HG03064 (cell line): ENCODE data around the gene PGPEP1.
"Not testable (repeated sequence)": the region's sequence is repeated elsewhere in the genome, so short reads cannot be mapped to it uniquely, and the experiment has no call there.

Experiments used
- ATAC-seq: cut with Tn5 transposase; IDR thresholded peaks from one replicate; pipeline ENCODE4 v1.9.1; 2021; ENCODE audit warnings: low read depth; ENCODE audit not compliant: unreplicated experiment

PGPEP1 gene

DNA sequence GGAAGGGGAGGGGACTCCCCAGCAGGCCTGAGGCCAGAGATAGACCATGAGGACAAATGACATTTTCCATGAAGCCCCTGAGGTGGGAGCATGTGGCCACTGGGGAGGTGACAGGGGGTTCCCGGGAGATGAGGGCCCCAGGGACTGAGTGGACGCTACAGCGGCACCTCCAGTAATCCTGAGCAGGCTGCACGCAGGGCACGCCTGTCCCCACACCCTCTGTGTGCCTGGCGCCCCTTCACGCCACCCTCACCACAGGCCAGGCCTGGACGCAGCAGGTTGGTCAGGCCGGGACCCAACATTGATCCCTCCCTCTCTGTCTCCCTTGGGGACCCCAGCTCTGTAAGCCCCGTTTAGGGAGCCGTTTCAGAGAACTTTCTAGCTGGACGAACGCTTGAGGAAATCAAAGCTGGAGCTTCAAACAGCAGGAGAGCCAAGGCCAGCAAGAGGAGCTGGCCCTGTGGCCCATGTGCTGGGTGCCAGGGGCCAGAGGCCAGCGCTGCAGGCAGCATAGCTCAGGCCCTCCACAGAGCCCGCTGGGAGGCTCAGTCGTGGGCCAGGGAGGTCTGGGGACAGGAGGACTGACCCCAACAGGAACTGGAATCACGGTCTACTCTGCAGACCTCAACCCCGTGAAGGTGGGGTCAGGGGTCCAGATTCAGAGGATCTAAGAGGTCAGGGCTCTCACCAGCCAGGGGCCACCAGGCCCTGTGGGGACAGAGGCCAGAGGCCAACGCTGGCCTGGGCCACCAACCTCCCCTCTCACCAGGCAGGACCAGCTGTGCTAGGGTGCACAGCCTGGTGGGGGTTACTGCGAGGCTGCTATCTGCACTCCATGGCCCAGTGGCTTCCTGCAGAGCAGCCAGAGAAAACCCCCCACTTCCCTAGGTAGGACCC is 32.1 kb upstream of the PGPEP1 start:
- no peak for ATAC-seq

GRCh38 chr19:18308948-18309325 is 31.5 kb upstream of the PGPEP1 start:
- ATAC-seq: no peak

GRCh38 chr19:18309525-18310064 is 30.8 kb upstream of the PGPEP1 start:
- ATAC-seq: no peak

DNA sequence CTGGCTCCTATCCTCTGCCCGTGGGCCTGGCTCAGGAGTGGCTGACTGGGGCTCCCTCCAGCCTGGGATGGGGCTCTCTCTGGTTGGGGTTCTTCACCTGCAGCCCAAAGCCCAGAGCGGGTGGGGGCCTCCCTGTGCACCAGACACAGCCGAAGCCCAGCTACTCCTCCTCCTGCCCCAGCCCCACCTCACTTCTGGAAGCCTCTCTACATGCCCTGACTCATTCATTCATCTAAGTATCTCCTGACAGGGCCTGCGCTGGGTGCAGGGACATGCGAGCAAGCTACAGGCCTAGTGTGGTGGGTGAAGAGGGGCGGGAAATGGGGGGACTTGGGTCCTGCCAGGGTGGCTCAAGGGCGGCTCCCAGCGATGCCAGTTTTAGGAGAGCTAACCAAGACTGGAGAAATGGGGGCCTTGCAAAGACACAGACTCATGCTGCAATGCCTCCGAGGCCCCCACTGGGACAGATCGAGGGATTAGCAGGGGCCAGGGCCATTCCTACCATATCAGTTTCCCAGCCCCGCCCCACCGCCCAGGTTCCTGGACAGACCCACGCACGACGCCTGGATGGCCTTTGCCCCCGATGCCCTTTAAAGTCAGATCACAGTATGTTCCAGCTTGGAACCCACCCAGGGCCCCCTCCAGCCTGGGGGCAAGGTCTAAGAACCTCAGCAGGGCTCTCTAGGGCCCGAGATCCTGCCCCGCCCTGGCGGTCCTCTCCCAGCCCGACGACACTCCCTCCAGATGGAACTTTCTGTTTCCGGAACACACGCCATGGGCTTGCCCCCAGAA is 30.1 kb upstream of the PGPEP1 start:
- no peak for ATAC-seq

DNA sequence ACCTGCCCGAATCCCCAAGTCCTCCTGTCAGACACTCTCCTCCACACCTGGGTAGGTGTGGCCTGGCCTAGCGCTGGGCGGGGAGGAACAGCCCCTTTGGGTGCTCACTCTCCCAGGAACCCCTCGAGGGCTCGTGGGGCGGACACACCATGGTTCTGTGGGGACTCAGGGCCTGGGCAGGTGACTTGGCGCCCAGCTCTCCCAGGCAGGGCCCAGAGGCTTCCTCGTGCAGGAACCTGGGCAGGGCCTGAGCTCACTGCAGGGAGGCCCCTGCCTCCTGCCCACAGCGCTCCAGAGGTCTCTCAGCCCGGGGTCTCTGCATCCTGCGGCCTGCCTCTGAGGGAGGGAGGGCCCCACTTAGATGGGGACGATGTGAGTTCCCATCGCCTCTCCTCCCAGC is 29.4 kb upstream of the PGPEP1 start:
- ATAC-seq: no peak

DNA sequence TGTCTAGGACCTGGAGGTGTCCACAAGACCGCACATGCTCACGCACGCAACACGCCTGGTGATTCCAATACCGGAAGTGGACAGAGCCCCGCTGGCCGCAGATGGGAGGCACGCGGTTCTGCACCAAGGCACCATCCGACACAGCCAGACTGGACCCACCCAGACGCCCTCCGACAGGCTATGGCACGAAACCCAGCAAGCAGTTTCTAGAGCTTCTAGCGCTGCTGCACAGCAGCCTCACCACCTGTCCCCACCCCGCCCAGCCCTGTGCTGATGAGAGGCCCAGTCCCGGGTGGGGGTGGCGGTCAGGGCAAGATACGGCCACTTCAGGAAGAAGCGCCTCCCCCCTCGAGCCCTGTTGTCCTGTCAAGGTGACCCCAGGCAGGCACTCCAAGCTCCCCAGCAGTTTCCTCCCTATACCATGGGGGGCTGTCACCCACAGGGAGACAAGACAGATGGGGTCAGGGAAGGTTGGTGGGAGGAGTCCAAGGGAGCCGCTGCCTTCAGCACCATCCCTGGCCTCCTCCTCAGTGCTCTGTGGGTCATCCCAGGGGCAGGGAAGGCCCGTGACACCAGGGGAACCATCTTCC is 28.8 kb upstream of the PGPEP1 start:
- no peak for ATAC-seq

- ATAC-seq: no peak
Measured at GRCh38 chr19:18312092-18312534, 28.3 kb upstream of the PGPEP1 start.

GRCh38 chr19:18313398-18313797 is 27.0 kb upstream of the PGPEP1 start:
- no peak for ATAC-seq

- no peak for ATAC-seq
Measured at GRCh38 chr19:18317961-18318800, 22.2 kb upstream of the PGPEP1 start.

- no peak for ATAC-seq
Measured at GRCh38 chr19:18319591-18320135, 20.7 kb upstream of the PGPEP1 start.

- ATAC-seq: no peak
Measured at GRCh38 chr19:18320865-18321733, 19.3 kb upstream of the PGPEP1 start.

- ATAC-seq: no peak
Measured at GRCh38 chr19:18321734-18322102, 18.7 kb upstream of the PGPEP1 start.

DNA sequence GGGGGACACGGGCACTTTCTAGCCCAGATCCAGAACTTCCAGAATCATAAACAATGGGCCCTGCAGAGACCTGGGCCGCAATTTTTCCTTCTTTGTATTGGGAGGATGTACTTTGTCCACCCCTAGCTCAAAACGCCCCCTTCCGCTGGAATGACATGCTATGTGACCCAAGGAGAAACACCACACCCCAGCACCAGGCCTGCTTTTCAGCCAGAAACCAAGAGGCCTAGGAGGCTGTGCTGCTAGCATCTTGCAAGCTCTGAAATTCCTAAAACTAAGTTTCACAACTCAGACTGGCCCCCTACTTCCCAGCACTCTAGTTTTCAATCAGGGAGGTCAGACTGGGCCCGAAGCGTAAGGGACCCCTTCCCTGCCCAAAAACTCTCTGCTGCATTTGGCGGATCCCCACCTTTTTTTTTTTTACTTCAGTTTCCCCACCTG is 18.1 kb upstream of the PGPEP1 start:
- ATAC-seq: no peak

DNA sequence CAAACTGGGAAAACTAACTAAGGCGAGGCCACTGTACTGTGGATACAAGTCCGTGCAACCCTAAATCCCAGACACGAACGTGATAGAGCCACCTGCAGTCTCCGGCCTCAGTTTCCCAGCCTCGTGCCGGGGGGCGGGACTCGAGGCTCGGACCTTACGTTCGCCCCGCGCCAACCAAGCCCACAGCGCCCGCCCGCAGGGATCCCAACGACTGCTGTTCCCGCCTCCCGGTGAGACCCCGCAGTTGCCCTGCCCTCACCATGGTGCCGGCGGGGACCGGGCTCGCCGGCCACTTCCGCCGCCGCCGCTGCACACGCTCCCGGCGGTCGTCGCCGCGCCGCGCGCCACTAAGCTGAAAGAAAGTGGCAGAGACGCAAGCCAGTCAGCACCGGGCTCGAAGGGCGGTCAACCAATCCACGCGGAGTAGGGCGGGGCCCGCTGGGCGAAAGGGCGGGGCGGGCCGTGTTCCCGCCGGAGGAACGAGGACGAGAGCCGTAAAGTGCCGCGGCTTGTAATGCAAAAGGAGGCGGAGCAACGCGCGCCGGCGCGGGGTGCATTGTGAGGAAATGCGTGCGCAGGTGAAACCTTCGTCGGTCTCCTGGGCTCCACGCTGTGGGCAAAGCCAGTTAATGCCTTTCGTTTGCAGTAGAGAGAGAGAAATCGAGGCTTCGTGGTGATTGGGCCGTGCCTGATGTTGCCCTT is 17.5 kb upstream of the PGPEP1 start, which contains the start of gene LSM4:
Gene LSM4 (minus strand): TSS at position 318 of the 702 bp plus-strand sequence. CDS start 56 bp downstream, at position 262.
- peak; percentile 60 for ATAC-seq

DNA sequence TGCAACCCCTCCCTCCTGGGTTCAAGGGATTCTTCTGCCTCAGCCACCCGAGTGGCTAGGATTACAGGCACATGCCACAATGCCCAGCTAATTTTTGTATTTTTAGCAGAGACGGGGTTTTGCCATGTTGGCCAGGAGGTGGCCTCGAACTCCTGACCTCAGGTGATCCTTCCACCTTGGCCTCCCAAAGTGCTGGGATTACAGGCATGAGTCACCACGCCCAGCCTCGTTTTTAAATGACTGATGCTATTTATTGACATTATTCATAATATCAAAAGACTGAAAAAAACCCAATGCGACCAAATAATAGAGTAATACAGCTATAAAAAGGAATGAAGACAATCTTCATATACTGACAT is 16.0 kb upstream of the PGPEP1 start:
- not testable (repeated sequence) for ATAC-seq

DNA sequence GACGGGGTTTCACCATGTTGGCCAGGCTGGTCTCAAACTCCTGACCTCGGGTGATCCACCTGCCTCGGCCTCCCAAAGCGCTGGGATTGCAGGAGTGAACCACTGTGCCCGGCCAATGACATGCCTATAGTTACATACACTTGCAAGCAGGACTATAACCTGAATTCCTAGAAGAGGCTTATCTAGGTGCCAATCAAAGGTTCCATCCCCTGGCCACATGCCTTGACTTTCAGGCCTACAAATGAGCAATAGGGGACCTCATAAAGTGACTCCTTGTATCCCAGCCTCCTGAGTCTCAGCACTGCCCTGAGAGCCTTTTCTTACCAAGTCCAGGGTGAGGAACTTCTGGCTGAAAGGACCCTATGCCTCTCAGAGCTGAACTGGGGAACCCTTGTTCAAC is 13.6 kb upstream of the PGPEP1 start:
- no peak for ATAC-seq

DNA sequence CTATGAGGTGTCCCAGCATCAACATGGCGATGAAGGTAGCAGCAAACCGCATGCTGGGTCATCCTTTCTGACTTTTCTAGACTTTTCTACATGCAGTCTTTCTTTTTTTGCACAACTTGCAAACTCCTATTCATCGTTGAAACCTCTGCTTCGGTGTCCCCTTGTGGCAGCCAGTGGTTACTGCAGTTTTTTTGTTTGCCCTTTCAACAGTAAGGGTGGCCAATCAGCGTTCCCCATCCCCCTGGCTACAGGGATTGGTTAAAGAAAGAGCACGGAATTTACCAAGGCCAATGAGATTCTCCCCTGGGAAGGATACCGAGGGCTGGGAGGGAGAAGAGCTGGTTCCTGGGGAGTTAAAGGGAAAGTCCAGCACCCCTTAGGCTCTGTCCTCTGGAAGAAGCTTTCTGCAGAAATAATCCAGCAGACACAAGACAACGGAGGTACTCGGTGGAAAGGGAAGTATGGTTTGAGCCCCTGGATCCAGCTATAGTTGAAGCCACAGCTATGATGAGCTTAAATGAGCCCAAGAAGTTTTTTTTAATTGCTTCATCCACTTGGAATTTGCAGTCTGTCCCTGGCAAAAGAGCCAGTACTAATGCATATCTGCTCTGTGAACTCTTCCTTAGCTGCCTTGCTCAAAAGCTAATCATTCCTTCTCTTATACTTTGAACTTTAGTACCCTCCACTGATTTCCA is 11.9 kb upstream of the PGPEP1 start:
- no peak for ATAC-seq

DNA sequence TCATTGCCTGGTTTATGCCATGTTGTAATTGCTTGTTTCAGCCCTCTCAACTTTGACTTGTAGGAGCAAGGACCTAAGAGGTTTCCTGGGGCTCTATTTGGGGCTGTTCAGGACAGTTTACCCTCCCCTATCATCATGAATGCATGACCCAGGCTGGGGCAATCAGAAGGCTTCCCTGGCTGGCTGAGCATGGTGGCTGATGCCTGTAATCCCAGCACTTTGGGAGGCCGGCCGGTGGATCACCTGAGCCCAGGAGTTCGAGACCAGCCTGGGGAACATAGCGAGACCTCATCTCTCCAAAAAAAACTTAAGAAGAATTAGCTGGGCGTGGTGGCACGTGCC is 11.4 kb upstream of the PGPEP1 start:
- no peak for ATAC-seq
